HG03439 (cell line): ENCODE results near the gene ERH.

Experiments used
- ATAC-seq: cut with Tn5 transposase; IDR thresholded peaks from one replicate; pipeline ENCODE4 v1.9.1; 2021; ENCODE audit warnings: mild to moderate bottlenecking, moderate library complexity; ENCODE audit not compliant: unreplicated experiment

Gene ERH

DNA sequence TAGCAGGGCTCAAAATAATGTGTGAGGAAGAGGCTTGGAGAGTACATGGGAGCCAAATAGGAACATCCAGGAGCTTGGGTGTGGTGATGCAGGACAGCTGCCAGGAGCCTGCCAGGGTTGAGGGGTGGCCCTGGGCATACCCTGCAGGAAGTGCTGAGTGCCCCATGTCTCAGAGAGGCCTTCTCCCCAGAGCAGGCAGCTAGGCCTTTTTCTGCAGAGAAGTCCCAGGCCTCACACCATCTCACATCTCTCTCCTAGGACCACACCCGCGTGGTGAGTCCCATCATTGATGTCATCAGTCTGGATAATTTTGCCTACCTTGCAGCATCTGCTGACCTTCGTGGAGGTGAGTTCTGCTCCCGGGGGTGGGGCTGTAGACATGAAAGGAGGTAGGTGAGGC is 66.9 kb downstream of the ERH start:
- no peak for ATAC-seq
